AG10803 (cell line): Measurements from ENCODE around the gene GTF2A2.

ENCODE experiments used
- DNase-seq: peaks from one replicate; pipeline ENCODE4 v3.0.0; 2010; ENCODE audit warnings: low read depth
- H3K4me3 ChIP-seq: 2 replicates; pipeline ENCODE4 v1.5.1; 2011; ENCODE audit warnings: mild to moderate bottlenecking, low read length, control low read depth
- TF ChIP-seq, protein P1 (sequence below): conservative IDR thresholded peaks from 2 replicates; pipeline ENCODE4 v1.5.1; 2011; ENCODE audit warnings: mild to moderate bottlenecking, low read length, control low read depth, inconsistent platforms

Gene GTF2A2

DNA sequence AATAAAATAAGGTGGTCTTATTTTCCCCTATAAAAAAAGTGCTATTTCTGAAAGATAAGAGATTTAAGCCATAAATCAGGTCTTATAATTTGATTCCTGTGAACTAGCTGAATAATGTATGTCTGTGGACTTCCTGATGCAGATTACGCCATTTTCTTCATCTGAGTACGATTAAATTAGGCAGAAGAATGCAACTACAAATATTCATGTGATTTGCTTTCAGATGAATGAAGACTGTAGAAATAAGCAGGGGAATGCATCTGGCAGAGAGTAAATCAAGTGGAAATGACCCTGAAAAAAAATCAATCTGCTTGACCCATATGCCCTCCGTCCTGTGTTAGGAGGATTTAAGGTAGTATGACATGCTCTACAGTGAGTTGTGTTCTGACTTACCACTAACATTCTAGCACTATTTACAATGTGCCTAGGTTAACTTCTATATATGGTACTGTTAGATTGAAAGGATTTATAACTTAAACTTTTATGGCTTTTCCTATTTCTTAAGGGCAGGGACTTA lies 17.1 kb upstream of the GTF2A2 start:
- TF ChIP-seq, protein P1, sequence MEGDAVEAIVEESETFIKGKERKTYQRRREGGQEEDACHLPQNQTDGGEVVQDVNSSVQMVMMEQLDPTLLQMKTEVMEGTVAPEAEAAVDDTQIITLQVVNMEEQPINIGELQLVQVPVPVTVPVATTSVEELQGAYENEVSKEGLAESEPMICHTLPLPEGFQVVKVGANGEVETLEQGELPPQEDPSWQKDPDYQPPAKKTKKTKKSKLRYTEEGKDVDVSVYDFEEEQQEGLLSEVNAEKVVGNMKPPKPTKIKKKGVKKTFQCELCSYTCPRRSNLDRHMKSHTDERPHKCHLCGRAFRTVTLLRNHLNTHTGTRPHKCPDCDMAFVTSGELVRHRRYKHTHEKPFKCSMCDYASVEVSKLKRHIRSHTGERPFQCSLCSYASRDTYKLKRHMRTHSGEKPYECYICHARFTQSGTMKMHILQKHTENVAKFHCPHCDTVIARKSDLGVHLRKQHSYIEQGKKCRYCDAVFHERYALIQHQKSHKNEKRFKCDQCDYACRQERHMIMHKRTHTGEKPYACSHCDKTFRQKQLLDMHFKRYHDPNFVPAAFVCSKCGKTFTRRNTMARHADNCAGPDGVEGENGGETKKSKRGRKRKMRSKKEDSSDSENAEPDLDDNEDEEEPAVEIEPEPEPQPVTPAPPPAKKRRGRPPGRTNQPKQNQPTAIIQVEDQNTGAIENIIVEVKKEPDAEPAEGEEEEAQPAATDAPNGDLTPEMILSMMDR: no peak
- no peak for DNase-seq
- no peak overlapping the region for H3K4me3 ChIP-seq

DNA sequence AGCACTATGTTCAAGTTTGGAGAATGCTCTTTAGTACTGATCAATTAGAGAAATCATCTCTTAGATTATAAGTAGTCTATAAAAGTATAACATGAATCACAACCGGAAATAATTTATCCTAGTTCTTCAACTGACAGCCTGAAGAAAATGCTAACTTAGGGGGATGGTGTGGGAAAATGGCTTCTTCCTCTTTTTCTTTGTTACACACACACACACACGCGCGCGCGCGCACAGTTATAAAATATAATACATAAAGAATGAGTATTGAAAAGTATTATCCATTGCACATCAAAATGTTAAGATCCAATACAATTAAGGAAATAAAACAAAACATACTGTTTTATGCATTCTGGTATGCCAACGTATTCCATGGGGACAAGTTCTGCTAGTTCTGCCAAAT lies 11.2 kb upstream of the GTF2A2 start:
- TF ChIP-seq, protein P1: no peak
- no peak for DNase-seq
- H3K4me3 ChIP-seq: no peak overlapping the region

DNA sequence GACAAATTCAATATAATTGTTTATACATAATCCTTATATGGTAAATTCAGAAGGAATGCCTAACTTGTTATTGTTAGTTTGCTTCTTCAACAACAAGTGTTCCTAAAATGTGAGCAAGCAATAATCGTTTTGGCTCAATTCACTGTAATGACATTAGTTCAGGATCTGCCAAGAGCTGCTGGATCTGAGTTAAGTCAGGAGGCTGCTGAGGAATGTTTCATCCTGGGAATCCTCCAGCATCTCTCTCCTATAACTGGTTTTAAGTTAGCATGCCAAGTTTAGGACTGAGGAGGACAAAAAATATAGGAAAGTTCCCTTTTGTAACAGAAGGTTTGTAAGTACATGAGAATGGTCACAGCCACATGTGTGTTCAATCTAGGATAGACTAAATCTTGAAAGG lies 4.9 kb upstream of the GTF2A2 start:
- peak; percentile 83 for DNase-seq
- no peak overlapping the region for H3K4me3 ChIP-seq
- TF ChIP-seq, protein P1: no peak

DNA sequence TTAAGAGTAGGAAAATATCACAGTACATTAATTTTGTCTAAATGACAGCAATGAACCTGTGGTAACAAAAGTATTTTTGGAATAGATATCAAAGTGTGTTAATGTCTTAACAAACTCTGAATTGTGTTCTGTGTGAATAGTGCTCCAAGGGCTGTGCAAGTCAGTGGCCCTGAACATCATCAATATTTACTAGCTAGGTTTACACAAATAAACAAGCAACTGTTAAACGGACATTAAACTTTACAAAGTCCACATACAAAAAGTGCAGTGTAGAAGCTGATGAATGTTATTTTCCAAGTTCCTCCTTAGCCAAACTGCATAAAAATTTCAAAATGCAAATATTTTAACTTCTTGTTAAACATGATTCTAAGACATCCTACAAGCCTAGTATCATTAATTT lies 2.1 kb upstream of the GTF2A2 start:
- no peak for DNase-seq
- TF ChIP-seq, protein P1: no peak
- H3K4me3 ChIP-seq: no peak overlapping the region

DNA sequence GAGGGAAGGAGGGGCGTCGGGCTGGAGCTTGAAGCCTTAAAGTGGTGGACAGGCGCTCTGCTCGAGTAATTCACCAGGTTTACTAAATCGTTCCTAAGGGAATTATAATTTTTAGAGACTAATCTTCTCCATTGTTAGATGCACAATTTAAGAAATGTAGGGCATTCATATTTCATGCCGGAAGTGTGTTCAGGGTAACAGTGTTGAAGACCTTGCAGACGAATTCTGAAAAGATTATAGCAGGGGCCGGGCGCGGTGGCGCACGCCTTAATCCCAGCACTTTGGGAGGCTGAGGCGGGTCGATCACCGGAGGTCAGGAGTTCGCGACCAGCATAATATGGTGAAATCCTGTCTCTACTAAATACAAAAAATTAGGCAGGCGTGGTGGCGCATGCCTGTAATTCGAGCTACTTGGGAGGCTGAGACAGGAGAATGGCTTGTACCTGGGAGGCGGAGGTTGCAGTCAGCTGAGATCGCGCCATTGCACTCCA lies 365 bp upstream of the GTF2A2 start:
- TF ChIP-seq, protein P1: no peak
- no peak for DNase-seq
- peak overlapping the region; percentile 79 for H3K4me3 ChIP-seq

DNA sequence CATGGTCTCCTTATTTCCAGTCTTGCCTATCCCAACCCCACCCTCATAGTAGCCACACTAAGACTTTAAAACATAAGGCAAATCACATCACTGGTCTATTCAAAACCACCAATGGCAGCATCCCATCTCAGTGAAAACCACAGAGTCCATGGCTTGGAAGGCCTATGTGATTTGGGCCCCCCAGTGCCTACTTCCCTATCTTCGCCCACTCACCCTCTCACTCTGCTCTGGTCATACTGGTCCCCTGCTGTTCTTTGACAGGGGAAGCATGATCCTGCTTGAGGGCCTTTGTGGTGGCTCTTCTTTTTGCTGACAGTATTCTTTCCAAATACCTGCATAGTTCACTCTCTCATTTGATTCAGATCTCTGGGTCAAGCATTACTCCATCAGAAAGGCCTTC lies 3.3 kb downstream of the GTF2A2 start:
- H3K4me3 ChIP-seq: no peak overlapping the region
- DNase-seq: no peak
- TF ChIP-seq, protein P1: no peak

DNA sequence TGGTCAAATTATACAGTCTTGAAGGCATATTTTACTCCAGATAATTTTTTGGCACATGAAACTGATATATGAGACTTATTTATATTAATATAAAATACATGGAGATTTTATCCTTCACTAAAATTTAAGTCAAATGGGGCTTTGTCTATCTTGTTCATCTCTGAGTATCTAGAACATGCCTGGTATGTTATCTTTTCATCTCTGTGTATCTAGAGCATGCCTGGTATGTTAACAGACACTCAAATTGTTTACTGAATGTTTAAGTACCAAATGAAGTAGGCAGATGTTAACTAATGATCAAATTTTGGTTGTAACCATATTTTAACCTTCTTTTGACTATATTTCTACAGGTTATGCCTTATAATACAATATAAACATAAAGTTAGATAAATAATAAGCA lies 7.7 kb downstream of the GTF2A2 start:
- TF ChIP-seq, protein P1: no peak
- no peak overlapping the region for H3K4me3 ChIP-seq
- DNase-seq: no peak
